GM21786 (cell line): ENCODE data around the gene LRRC56.
A peak's percentile ranks its signal among the peaks of the same experiment; 100 is the strongest.

Source experiments
- ATAC-seq: cut with Tn5 transposase; IDR thresholded peaks from one replicate; pipeline ENCODE4 v1.9.1; 2021; ENCODE audit not compliant: unreplicated experiment

The LRRC56 gene

DNA sequence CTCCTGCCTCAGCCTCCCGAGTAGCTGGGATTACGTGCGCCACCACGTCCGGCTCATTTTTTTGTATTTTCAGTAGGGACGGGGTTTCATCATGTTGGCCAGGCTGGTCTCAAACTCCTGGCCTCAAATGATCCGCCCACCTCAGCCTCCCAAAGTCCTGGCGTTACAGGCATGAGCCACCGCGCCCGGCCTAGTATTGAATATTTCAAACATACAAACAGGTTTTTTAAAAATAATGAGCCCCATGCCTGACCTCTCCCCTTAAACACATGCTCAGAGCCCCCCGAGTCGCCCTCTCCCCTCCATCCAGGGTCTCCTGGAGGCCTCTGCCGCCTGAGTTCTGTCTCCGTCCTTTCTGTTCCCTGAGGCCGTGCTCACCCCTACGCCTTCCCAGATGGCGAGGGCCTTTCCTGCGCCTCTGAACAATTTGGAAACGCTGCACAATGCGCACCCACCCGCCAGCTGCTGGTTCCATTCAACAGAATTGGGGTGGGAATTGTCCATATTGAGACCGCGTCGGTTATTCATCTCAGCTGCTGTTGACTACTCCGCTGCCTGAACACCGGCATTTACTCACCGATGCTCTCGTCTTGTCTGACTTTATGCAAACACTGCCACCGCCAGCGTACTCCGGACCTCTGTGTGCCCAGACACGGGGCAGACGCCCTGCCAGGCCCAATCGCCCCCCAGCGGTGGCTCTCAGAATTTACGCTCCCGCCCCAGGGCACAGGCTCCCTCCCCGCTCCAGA lies 16.7 kb upstream of the LRRC56 start:
- ATAC-seq = no peak

DNA sequence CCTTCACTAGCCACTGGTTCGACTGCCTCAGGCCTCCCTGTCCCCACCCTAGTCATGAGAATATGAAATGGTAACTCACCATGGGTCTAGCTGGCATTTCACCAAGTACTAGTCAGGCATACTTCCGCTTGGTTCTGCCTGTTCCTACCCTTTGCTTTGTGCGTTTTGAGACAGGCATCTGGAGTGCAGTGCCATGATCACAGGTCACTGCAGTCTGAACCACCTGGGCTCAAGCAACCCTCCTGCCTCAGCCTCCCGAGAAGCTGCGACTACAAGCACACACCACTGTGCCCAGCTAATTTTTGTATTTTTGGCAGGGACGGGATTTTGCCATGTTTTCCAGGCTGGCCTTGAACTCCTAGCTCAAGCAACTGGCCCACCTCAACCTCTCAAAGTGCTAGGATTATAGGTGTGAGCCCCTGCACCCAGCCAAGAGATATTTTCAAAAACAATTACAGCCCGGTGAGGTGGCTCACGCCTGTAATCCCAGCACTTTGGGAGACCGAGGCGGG lies 16.1 kb upstream of the LRRC56 start:
- ATAC-seq = no peak

DNA sequence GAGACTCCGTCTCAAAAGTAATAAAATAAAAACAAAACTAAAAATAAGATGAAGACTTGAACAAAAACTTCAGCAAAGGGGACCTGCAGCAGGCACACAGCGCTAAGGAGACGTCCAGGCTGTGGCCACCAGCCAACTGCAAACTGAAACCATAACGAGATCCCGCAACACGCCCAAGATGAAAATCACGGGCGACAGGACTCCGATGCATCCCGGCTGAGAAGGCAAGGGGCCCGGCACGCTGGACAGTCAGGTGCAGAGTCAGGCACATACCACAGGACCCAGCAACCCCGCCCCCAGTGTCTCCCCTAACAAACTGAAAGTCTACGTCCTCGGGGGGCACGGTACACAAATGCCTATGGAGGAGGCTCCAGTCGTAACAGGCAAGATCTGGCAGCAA lies 11.1 kb upstream of the LRRC56 start:
- no peak for ATAC-seq

DNA sequence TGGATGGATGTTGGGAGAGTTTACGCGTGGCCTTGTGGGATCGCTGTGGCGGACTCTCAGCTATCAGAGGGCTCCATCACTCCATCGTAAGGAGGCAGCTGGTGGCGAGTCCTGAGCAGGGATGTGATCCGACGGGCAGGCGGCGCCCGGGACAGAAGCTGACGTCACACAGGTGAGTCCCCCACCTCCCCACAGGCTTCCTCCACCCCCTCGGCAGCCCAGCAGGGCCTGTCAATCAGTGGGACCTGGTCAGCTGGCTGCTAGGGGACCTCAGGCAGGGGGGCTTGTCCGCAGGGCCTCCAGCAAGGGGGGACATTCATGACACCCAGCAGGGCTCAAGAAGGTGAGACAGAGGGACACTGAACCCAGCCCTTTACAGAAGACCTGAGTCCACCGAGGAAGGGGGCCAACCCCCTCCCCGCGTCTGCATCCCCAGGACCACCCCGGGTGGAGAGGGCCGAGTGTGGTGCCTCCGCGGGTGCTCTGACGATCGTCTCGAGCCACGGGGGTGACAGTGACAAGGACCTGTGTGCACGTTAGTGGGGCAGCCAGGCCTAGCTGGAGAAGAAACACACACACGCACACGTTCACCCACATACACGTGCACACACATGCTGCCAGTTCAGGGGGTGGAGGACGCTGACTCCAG lies 9.0 kb upstream of the LRRC56 start:
- ATAC-seq = no peak

DNA sequence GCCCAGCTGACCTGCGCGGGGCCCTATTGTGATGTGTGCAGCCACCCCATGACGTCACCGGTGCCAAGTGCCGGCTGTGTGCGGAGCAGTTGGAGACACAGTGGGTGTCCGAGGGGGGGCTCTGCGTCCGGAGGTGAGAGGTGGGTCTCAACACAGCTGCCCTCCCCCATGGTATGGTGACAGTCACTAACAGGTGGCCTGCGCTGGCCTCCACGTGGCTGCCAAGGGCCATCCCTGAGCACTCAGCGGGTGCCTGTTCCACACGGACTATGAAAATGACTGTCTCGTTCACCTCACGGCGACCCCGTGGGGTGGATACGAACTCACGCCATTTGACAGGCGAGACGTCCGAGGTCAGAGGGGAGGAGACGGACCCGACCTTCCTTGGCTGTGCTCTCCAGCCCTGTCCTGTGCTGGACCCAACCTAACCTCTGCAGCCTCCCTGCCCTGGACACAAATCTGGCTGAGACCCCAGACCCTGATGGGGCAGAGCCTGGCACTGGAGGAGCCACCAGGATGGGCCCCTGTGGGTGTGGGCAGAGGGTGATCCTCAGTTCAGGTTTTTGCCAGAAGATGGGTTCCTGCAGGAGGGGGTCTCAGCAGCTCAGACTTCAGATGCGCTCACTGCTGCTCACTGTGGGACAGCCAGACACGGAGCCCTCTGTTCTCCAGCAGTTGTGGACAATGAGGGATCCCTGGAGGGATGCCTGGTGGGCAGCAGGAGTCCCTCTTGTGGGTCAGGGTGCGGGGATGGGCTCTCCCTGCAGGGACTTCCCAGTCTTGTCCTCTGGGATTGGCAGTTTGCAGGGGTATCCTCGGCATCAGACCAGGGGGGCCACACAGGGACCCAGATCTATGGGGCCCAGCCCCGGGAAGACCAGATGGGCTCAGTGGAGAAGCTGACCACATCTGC lies 8.3 kb upstream of the LRRC56 start:
- ATAC-seq = no peak

DNA sequence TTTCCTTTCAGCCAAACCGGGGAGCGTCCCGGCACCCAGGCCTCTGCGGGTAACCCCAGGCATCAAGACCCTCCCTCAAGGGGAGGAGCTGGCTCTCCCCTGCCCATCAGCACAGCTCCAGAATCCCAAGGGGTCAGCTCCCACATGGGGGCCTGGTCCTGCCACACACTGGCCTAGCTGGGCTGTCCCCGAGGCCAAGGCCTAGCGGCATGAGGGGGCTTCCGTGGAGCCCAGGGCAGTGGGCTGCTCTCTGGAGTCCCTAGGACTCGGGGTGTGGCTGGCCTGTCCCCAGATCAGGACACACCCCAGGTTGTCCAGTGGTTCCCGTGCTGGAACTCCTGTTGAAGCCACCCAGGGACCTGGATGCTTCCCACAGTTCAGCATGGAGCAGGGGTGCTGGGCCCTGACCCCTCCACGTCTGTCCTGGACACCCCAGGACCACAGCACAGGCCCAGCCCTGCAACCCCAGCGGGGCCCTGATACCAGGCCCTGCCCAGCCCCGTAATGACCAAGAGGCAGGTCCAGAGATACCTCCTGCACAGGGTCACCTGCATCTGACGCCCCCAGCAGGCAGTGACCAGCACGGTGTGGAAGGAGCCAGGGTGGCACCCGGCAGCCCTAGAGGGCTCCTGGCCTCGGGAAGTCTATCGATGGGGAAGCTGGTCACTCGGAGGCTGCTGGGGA lies 7.5 kb upstream of the LRRC56 start:
- no peak for ATAC-seq

DNA sequence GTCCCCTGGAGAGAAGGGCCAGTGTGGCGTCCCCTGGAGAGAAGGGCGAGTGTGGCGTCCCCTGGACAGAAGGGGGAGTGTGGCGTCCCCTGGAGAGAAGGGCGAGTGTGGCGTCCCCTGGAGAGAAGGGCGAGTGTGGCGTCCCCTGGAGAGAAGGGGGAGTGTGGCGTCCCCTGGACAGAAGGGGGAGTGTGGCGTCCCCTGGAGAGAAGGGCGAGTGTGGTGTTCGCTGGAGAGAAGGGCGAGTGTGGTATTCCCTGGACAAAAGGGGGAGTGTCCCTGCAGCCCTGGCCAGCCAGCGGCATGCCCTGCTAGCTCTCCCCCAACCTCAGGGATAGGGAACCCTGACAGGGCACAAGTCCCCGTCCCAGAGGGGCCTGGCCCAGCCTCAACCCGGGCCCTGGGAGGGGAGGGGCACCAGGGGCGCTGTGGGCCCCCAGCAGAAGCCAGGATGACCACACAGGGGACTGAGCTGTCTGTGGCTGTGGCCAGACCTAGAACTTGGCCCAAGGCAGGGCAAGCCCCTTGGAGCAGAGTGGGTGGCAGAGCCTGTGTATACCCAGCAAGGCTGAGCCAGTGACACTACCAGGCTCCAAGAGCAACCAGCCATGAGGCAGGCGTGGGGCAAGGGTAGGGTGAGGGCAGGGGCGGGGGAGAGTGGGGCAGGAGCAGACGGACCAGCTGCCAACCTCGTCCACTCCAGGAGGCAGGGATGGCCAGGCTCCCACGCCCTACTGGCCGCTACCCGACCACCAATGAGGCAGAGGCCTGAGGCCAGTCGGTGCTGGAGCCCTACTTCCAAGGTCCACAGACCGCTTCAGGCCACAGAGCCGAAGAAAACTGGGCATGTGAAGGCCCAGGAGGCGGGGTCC lies 6.1 kb upstream of the LRRC56 start:
- ATAC-seq = no peak

DNA sequence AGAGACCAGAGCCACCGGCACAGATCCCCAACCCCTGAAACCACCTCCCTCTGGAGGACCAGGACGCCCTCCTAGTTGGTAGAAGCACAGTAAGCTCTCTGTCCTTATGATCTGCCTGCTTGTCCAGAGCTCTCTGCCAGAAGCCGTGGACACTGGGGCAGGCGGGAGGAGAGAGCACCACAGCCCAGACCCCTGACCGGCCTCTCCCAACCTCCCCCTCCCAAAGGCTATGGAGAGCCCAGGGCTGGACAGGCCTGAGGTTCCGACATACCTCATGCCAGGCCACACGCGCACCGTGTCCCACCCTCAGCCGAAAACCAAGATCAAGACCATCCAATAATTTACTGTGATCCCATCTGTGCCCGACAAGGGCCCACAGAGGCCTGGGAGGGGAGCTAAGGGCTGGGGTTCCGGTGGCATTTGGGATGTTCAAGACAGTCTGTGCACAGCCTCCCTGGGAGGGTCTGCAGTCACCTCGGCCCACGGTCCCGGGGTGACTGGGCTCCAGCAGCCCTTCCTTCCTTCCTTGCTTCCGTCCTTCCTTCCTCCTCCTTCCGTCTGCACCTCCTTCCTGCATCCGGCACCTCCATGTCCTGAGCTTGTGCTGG lies 5.3 kb upstream of the LRRC56 start:
- ATAC-seq = no peak

DNA sequence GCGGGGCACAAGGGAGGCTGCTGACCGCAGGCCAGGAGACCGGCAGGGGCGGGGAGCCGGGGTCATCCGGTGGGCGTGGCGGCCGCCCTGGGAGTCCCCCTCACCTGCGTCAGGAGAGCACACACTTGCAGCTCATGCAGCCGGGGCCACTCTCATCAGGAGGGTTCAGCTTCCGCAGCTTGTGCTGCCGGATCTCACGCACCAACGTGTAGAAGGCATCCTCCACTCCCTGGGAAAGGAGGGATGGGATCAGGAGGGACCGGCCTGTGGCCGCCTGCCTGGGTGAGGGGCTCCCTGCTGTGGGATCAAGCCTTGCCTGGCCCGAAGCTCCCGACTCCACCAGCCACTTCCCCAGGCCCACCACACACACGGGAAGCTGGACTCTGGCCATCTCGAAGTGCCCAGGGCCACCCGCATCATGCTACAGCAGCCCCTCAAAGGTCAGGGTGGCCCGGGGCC lies 4.8 kb upstream of the LRRC56 start:
- ATAC-seq = no peak

DNA sequence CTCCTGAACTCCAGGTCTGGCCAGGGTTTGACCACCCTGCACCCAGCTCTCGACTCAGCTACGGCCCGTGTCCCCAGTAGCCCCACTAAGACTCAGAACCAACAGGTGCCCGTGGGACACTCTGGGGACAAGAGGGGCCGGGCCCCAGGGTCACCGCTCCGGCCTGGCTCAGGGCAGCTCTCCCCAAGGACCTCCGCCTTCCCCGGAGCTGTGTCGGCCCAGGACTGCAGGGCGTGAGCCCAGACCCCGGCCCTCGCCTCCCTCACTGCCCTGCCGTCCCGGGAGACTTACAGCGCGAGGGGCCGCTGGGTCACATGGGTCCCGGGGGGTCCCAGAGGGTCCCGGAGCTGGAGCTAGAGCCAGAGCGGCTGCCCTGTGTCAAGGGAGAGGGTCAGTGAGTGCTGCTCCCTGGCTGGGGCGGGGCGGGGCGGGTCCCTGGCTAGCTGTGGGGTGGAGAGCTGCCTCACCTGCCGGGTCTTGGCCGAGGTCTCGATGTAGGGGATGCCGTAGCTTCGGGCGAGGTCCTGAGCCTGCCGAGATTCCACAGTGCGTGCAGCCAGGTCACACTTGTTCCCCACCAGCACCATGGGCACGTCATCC lies 4.2 kb upstream of the LRRC56 start:
- ATAC-seq = no peak

DNA sequence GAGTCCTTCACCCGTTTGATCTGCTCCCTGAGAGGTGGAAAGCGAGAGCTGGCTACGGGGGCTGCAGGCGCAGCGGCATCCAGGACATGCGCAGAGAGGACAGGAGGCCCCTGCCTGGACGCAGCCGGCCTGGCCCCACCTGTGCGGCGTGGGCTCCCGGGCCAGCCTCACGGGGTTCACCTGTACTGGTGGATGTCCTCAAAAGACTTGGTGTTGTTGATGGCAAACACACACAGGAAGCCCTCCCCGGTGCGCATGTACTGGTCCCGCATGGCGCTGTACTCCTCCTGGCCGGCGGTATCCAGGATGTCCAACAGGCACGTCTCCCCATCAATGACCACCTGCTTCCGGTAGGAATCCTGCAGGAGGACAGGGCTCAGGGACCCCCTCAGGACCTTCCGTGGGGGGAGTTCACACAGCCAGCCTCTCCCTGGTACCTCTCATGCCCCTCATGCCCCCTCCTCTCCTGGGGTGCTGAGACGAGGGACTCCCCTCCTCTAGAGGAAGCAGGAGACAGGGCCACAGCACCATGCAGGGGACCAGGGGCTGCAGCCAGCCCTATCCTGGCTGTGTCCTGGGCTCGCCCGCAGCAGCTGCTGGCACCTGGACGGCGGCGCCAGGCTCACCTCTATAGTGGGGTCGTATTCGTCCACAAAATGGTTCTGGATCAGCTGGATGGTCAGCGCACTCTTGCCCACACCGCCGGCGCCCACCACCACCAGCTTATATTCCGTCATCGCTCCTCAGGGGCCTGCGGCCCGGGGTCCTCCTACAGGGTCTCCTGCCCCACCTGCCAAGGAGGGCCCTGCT lies 3.5 kb upstream of the LRRC56 start:
- ATAC-seq = no peak

DNA sequence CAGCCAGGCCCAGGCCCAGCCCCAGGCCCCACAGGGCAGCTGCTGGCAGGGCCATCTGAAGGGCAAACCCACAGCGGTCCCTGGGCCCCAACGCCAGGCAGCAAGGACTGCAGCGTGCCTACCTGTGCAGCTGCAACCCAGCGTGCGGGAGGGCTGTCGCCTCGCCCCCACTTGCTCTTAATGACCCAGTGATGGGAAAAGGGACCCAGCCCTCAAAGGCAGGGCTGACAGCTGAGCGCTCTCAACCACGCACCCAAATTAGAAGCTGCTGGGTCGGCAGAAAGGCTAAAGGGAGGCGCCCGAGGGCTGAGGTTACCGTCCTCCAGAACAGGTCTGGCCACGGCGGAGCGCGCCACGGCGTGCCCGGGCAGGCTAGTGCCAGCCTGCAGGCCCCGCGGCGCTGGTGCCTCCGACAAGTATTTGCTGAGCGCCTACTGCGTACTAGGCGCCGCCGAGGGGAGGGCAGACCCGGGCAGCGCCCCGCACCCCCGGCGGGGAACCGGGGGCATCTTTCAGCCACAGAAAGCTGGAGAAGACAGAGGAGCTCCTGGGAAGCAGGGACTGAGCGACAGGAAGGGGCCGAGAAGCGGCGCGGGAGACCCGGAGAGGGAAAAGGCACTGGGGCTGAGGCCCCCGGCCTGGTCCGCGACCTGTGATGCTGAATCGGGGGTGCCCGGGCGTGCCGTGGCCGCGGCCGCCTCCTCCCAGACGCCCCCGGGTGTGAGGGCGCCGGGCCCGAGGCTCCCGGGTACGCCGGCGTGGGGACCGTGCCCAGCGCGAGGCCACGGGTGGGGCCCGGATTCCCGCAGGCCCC lies 2.7 kb upstream of the LRRC56 start:
- no peak for ATAC-seq

DNA sequence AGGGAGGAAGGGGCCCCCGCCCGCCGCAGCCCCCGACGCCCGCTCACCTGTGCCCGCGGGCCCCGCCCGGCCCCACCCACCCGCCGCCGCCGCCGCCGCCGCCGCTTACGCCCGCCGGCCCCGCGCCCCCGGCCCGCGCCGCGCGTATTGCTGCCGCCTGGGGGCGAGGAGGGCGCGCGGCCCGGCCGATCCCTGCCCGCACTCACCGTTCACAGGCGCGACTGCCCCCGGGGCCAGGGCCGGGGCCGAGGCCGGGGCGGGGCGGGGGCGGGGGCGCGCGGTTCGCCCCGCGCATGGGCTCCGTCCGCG lies 2.2 kb upstream of the LRRC56 start:
- ATAC-seq = peak; percentile 8

DNA sequence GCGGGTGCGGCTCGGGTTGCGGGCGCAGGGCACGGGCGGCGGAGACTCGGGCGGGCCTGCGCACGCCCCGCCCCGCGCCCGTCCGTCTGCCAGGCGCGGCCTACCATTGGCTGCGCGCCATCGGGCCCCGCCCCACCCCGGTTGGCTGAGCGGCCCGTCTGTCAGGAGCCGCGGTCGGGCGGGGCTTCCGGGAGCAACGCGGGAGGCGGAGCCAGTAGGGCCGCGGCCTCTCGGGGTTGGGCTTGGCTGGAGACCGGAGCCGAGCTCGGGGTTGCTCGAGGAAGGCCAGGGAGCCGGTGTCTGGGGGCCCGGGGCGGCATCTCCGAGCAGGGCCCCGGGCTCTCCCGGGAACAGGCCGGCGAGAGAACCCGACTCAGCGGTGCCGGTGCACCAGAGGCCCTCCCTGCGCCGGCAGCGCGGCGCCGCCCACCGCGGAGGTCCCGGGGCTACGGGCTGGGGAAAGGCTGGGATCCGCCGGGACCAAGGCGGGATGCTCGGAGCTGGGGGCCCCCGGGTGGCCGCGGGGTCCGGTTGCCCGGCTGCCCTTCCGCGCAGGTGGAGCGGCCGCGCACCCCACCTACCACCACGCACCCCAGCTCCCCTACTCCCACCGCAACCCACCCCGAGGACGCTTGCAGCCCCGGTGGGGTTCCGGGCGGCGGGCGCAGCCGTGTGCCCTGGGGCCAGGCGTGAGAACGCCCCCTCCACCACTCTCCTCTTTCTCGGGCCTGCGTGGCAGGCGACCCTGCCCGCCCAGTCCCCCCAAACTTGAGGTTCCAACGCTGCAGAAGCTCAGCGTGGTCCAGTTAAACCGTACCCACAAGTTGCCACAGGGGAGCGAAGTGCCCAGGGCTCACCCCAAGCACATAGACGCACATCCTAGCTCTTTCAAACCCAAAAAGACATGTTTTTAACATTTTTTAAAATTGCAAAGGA lies 1.5 kb upstream of the LRRC56 start, which contains the start of gene HRAS:
TSS of gene HRAS (minus strand) at position 58 of the 936 bp plus-strand sequence.
- ATAC-seq = peak; percentile 61

DNA sequence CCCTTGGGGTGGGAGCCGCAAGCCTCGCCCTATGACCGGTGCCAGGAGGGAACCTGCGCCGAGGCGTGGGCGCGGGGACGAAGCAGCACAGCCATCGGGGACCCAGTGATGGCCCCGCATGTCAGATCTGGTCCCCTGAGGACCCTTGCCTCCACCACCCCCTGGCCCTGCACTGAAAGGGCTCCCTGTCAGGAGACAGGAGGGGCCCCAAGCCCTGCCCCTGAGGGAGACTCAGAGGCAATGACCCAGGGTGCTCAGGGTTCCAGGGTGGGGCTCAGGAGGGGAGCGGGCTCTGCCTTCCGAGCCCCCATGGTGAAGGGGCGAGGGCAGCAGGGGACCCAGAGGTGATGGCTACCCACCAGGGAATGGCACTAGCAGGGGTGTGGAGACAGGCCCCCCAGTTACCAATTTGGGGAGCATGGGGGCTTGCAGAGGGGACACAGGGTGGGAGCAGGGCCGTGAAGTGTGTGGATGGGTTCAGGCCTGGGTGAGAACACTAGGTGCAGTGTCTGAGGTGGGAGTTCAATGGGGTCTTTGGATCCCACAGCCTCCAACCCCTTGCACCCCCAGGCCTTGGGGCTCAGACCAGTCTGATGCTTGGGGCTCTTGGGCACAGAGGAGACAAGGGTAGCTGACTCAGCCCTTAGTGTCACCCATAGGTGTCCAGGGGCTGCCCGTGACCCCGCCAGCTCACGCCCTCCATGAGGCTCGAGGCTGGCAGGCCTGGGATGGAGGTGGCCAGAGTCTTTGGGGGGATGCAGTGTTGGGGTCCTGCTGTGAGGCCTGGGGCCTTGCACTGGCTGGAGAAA lies 499 bp downstream of the LRRC56 start:
- no peak for ATAC-seq
